A673 (cell line): ENCODE measurements around the gene TMEM266.

Experiments used
- CTCF ChIP-seq: fragments of 300-800, 200-600 bp; sonication (generic); conservative IDR thresholded peaks from 2 replicates; pipeline ENCODE4 v1.5.1; 2017; ENCODE audit warnings: low read depth, mild to moderate bottlenecking, antibody characterized with exemption, low read length, moderate library complexity, mixed read lengths
- EZH2 ChIP-seq: fragments of 200-600 bp; sonication (generic); IDR thresholded peaks from 2 replicates; pipeline ENCODE4 v1.6.1; 2017; ENCODE audit warnings: borderline replicate concordance, low read depth, mild to moderate bottlenecking, mixed read lengths, antibody characterized with exemption, low read length; ENCODE audit not compliant: poor library complexity, severe bottlenecking

- TF ChIP-seq CTCF, result no peak
- TF ChIP-seq EZH2, result no peak
Observed at GRCh38 chr15:76206325-76206976, 146.7 kb downstream of the TMEM266 start.
